CD4-positive, alpha-beta T cell (primary cell): Measurements from ENCODE around the gene KCNQ1. TPM values are rescaled to one million over a fixed set of nuclear protein-coding genes. Genes with fewer than 3 reads are reported as not detected.

ENCODE experiments used
- ATAC-seq: fragments of 200-7000 bp; cut with Tn5 transposase; one replicate; pipeline ENCODE4 v1.10.0; 2022; ENCODE audit warnings: mild to moderate bottlenecking; ENCODE audit not compliant: poor library complexity
- CTCF ChIA-PET: fragments of 350-600 bp; sonication (Branson Sonifier 250); formaldehyde crosslinking; loops from one replicate; lab custom pipeline; 2021; ENCODE audit warnings: antibody characterized with exemption, inconsistent platforms; lab: Charles Lee
- POLR2A ChIA-PET: fragments of 350-600 bp; sonication (Branson Sonifier 250); formaldehyde crosslinking; loops from one replicate; lab custom pipeline; 2021; ENCODE audit warnings: antibody characterized with exemption, inconsistent platforms; lab: Charles Lee
- DNase-seq, 14 experiments: peaks; one replicate each; pipeline ENCODE4 v3.0.0-alpha.2; 2013 to 2020; ENCODE audit warnings: mixed read lengths in 2 of 14
- H3K27ac ChIP-seq, 2 donors: one replicate each; pipeline versions ENCODE4 v1.5.1 to v1.7.0; 2013; ENCODE audit warnings: low read length in 2 of 2, low read depth in 1 of 2, mild to moderate bottlenecking in 1 of 2
- H3K27me3 ChIP-seq, 2 experiments: 1 replicate in 1 of 2; 2 replicates in 1 of 2; pipeline versions ENCODE4 v1.6.1 to v1.7.0; 2013; ENCODE audit warnings: low read length in 2 of 2, control low read depth in 1 of 2, mild to moderate bottlenecking in 1 of 2, moderate library complexity in 1 of 2; ENCODE audit not compliant: insufficient read depth in 2 of 2, control insufficient read depth in 1 of 2
- H3K36me3 ChIP-seq: one replicate; pipeline ENCODE4 v1.6.1; 2013; ENCODE audit warnings: low read length, control low read depth; ENCODE audit not compliant: insufficient read depth
- H3K4me1 ChIP-seq: one replicate; pipeline ENCODE4 v1.6.1; 2013; ENCODE audit warnings: low read length, control low read depth; ENCODE audit not compliant: insufficient read depth
- H3K4me3 ChIP-seq: one replicate; pipeline ENCODE4 v1.5.1; 2013; ENCODE audit warnings: mild to moderate bottlenecking, low read length, moderate library complexity
- H3K9me3 ChIP-seq, 2 experiments: 1 replicate in 1 of 2; 2 replicates in 1 of 2; pipeline versions ENCODE4 v1.6.1 to v1.7.0; 2013; ENCODE audit warnings: low read length in 2 of 2, mild to moderate bottlenecking in 2 of 2, control low read depth in 1 of 2, moderate library complexity in 1 of 2; ENCODE audit not compliant: control insufficient read depth in 1 of 2, insufficient read depth in 1 of 2
- H3K27ac Mint-ChIP-seq: one replicate; pipeline ENCODE4 v1.8.0; 2020; ENCODE audit warnings: mixed read lengths
- H3K27me3 Mint-ChIP-seq: one replicate; pipeline ENCODE4 v1.8.0; 2021; ENCODE audit warnings: mixed read lengths
- H3K36me3 Mint-ChIP-seq: one replicate; pipeline ENCODE4 v1.8.0; 2021; ENCODE audit warnings: low read depth, mixed read lengths
- H3K4me1 Mint-ChIP-seq: one replicate; pipeline ENCODE4 v1.8.0; 2021; ENCODE audit warnings: low read depth, mixed read lengths
- H3K4me3 Mint-ChIP-seq: one replicate; pipeline ENCODE4 v1.8.0; 2020; ENCODE audit warnings: mild to moderate bottlenecking, mixed read lengths
- H3K9me3 Mint-ChIP-seq: one replicate; pipeline ENCODE4 v1.8.0; 2020; ENCODE audit warnings: mixed read lengths
- CTCF ChIP-seq: fragments of 200-600 bp; IDR thresholded peaks from one replicate; pipeline ENCODE4 v1.8.0; 2022; ENCODE audit warnings: antibody characterized with exemption, mild to moderate bottlenecking
- intact Hi-C, 2 experiments: fragments of 100-400 bp; cut with DNase I in 1 of 2; cut with micrococcal nuclease in 1 of 2; formaldehyde crosslinking; loops; one replicate each; pipeline versions ENCODE4 v1.15.1 to v1.9.0; 2023 to 2025; cut with DNase I, micrococcal nuclease
- total RNA-seq, 174 experiments: library from RNA in 2 of 174; stranded (reverse) in 2 of 174; gene quantifications; one replicate each; pipeline ENCODE4 v1.2.3 and lab custom pipeline; 2021 to 2026

KCNQ1 gene
- total RNA-seq, 2 experiments from 2014 or later = 31.3 to 33.1 TPM

- Histone ChIP-seq H3K9me3 (peaks cover 7 to 17% of the 10 kb centered on the region in 2 experiments), H3K4me3 (no peak overlapping the region), H3K27ac (no peak overlapping the region), H3K4me1 (no peaks in the 10 kb centered on the region), H3K27me3 (no peaks in the 10 kb centered on the region), H3K36me3 (peaks cover 4% of the 10 kb centered on the region)
- Mint-ChIP-seq H3K27ac (no peak overlapping the region), H3K36me3 (peaks cover 67% of the 10 kb centered on the region), H3K4me3 (no peak overlapping the region), H3K4me1 (no peaks in the 10 kb centered on the region), H3K27me3 (no peaks in the 10 kb centered on the region), H3K9me3 (no peaks in the 10 kb centered on the region)
- DNase-seq (no peak), ATAC-seq (no peak)
- no peak for TF ChIP-seq CTCF
- ChIA-PET POLR2A (no interaction called here), CTCF (no interaction called here)
- intact Hi-C loops = no loop called here
These were observed 209.3 kb downstream of the KCNQ1 start for GRCh38 chr11:2653930-2654739.

GRCh38 chr11:2655016-2655719 is 210.4 kb downstream of the KCNQ1 start:
- H3K4me3 ChIP-seq = no peak overlapping the region
- H3K4me1 ChIP-seq = no peaks in the 10 kb centered on the region
- no peak overlapping the region for H3K27ac ChIP-seq
- TF ChIP-seq CTCF = no peak
- intact Hi-C loops = no loop called here
- Mint-ChIP-seq H3K9me3 (no peaks in the 10 kb centered on the region), H3K27me3 (no peaks in the 10 kb centered on the region), H3K4me3 (no peak overlapping the region), H3K4me1 (no peaks in the 10 kb centered on the region), H3K27ac (no peak overlapping the region), H3K36me3 (peaks cover 66% of the 10 kb centered on the region)
- H3K27me3 ChIP-seq = no peaks in the 10 kb centered on the region
- ChIA-PET CTCF (no interaction called here), POLR2A (no interaction called here)
- ATAC-seq (no peak), DNase-seq (no peak)
- peaks cover 7% of the 10 kb centered on the region in 2 experiments for H3K9me3 ChIP-seq
- H3K36me3 ChIP-seq = peaks cover 4% of the 10 kb centered on the region

- no peaks in the 10 kb centered on the region for H3K4me1 ChIP-seq
- POLR2A ChIA-PET = no interaction called here
- no peak overlapping the region for H3K4me3 Mint-ChIP-seq
These were observed 211.2 kb downstream of the KCNQ1 start for GRCh38 chr11:2655834-2656622.

More at GRCh38 chr11:2655834-2656622, 211.2 kb downstream of the KCNQ1 start:
- TF ChIP-seq CTCF = no peak
- Histone ChIP-seq H3K36me3 (peaks cover 4% of the 10 kb centered on the region), H3K4me3 (no peak overlapping the region), H3K9me3 (peaks cover 4 to 7% of the 10 kb centered on the region in 2 experiments), H3K27me3 (no peaks in the 10 kb centered on the region), H3K27ac (no peak overlapping the region)
- intact Hi-C loops = no loop called here
- Mint-ChIP-seq H3K9me3 (no peaks in the 10 kb centered on the region), H3K36me3 (peaks cover 66% of the 10 kb centered on the region), H3K27me3 (no peaks in the 10 kb centered on the region), H3K4me1 (no peaks in the 10 kb centered on the region), H3K27ac (no peak overlapping the region)
- ATAC-seq = no peak
- CTCF ChIA-PET = no interaction called here
- DNase-seq = no peak
